Activated T-cell treated with anti-CD3 and anti-CD28 coated beads for 24 hours (primary cell): ENCODE results near the gene CENPP.
"Not testable (repeated sequence)": the region's sequence is repeated elsewhere in the genome, so short reads cannot be mapped to it uniquely, and the experiment has no call there.

Experiments
- DNase-seq: peaks from one replicate; pipeline ENCODE4 v3.0.0-alpha.2; 2020; ENCODE audit warnings: low read depth

Gene CENPP

DNA sequence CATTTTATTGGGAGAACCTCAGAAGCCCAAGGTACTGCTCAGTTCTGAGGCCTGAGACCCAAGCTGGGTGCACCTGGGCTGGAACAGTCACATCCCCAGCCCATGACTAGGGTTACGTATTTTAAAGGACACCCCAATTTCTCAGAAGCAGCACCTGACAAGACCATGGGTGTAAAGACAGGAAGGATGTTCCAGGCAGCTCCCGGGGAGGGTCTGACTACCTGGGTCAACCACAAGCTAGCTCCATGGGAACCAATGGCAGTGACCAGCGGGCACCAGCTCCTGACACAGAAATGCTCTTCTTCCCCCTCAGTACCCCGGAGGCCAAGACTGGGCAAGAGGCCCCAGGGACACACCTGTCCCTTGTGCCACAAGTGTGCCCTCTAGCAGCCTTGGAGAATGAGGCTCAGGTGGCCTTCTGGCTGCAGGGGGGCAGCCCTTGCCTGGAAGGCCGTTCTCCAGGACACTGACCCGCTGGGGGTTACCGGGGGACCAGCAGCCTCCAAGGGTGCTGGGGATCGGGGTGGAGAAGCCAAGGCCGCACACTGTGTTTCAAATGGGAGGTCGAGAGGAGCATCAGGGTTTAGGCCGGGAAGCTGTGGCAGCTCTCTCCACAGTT lies 291.6 kb downstream of the CENPP start:
- DNase-seq: no peak

DNA sequence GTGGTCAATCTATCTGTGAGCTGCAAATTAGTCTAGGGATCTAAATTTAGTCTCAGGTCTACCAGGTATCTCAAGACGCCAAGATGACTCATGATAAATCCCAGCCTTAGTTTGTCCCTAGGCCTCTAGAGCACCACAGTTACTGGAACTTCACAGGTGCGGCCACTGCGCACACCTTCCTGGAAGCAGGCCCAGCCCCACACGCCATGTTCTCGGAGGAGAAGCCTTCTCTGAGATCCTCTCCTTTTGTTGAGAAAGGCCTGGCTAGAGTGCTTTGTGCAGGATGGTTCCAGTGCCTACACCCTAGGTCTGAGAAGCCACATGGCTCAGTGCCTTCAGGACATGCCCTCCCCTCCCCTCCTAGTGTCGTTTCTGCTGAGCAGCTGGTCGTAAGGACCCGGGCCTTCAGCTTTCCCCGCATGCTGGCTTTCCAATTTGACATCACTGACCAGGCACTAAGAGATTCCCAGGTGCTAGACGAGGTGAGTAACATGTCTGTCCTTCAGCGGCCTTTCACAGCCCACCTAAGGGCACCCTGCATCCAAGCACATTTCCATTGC lies 292.3 kb downstream of the CENPP start:
- DNase-seq: no peak

DNA sequence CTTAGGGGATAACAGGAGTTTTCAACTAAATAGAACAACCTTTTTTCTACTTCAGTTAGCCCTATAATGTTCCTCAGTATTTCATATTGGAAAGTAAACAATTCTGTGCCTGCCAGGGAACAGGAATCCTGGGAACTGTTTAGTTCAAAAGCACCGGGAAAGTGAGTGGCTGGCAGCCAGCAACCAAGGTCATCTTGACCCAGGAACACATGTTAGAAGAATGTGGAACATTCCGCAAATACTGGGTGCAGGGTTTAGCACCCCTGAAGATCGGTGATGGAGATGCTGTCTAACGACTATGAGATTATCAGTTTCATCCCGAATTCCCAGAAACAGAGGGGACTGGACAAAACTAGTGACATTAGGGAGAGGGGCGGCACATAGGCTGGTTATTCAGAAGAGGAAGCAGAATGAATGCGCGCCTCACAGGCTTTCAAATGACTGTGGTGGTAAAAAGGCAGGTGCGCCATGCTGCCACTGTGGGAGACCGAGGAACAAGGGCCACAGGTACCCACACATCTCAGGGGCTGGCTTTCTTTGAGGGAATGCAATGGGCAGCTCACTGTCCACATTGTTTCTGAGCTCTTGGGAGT lies 293.0 kb downstream of the CENPP start:
- no peak for DNase-seq

DNA sequence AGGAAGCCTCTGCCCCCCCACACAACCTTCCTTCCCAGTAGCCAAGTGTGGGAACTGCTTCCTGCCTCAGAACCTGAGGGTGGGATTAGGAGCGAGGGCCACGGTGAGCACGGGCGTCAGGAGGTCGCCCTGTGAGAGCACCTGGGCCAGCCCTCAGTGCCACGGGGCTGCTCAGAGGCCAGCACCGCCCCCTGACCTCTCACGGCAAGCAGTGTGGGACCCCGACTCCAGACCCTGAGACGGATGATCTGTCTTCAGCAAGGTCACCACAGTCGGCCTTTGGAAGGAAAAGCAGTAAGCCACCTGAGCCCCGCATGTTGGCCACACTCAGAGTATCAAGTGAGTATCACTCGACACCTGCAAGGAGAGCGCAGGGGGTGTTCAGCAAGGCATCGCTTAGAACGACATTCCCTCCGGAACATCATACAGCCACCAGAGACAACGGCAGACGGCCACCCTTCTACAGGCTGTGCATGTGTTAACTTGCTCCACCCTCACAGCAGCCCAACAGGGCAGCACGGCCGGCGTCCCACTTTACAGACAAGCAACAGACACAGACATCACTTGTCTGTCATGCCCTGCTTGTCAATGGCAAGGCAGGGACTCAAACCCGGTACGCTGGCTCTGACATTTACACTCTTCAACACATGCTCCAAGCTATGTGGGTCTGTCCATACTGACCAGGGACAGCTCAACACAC lies 294.0 kb downstream of the CENPP start:
- DNase-seq: no peak

DNA sequence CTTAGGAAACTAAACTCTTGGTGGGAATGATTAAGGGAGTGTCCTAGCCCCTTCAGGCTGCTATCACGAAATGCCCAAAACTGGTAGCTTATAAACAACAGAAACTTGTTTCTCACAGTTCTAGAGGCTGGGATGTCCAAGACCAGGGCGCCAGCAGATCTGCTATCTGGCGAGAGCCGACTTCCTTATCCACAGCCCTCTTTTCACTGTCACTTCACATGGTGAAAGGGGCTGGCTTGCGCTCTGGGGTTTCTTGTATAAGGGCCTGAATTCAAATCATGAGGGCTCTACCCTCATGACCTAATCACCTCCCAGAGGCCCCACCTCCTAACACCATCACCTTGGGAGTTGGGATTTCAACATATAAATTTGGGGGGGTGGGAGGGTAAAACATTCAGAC lies 295.1 kb downstream of the CENPP start:
- no peak for DNase-seq

DNA sequence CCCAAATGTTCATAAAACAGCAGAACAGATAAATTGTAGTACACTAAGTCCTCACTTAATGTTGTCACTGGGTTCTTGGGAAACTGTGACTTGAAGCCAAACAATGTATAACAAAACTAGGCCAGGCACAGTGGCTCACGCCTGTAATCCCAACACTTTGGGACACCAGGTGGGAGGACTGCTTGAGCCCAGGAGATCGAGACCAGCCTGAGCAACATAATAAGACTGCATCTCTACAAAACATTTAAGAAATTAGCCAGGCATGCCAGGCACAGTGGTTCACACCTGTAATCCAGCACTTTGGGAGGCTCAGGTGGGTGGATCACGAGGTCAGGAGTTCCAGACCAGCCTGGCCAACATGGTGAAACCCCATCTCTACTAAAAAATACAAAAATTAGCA lies 298.2 kb downstream of the CENPP start:
- DNase-seq: not testable (repeated sequence)

DNA sequence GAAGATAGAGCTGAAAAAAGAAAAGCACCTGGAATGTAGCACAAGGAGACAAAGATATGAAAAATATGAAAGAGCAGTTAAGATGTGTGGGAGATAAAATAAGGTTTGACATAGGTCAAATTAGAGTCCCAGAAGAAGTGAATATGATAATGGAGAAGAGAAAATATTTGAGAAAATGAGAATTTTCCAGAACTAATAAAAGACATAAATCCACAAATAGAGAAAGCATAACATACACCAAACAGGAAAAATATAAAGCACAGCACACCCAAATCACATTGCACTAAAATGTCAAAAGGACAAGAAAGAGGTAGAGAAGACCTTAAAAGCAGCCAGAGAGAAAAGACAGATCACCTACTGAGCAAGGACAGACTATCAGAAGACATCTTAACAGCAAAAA lies 300.7 kb downstream of the CENPP start:
- no peak for DNase-seq

DNA sequence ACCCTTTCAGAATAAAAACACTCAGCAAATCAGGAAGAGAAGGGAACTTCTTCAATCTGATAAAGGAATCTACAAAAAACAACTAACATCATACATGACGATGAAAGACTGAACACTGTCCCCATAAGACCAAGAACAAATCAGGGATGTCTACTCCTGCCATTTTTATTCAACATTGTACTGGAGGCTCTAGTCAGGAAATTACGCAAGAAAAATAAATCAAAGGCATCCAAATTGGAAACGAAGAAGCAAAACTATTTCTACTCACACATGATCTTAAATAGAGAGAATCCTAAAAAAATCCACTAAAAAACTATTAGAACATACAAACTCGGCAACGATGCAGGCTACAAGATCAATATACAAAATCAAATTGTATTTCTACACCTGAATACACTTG lies 301.9 kb downstream of the CENPP start:
- DNase-seq: no peak

DNA sequence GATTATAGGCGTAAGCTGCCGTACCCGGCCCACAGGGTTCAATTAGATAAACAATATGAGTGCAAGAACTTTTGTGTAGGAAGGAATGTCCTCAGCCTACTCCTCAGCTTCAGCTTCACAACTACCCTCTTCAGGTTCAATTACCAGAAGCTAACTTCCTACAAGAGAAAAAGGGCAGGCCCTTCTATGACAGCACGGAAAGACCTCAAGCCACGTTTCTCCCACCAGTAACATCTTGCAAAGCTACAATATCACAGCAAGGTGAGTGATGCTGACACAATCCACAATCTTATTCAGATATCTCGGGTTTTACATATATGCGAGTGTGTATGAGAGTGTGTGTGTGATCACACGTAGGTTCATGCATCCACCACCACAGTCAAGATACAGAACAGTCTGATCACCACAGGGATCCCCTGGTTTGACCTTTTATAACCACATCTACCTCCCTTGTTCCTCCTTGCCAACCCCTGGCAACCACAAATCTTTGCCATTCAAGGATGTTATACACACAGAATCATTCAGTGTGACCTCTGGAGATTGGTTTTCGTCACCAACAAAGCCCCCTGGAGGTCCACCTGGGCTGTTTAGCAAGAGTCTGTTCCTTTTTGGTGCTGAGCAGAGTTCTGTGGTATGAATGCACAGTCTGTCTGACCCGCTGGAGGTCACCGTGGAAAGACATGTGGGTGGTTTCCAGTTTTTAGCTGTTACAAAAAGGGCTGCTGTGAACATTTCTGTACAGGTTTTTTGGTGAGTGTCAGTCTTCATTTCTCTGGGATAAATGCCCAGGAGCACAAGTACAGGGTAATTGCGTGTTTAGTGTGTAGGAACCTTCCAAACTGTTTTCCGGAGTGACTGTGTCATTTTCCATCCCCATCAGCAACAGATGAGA lies 305.9 kb downstream of the CENPP start:
- DNase-seq: no peak

DNA sequence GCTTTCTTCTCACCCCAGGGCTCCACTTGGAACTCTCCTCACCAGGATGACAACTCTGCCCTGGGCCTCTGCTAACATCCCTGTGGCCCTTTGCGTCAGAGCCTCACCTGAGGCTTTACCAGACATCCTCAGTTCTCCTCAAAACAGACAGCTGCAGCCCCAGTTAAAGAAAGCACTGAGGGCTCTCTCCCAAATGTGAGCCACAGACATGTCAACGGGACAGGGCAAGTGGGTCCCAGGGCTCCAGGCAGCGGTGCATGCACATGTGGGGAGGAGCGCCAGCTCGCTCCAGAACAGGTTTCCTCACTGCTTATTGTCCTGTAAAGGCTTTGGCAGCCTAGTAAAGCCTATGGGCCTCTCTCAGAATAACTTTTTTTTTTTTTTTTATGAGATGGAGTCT lies 306.9 kb downstream of the CENPP start:
- DNase-seq: no peak

DNA sequence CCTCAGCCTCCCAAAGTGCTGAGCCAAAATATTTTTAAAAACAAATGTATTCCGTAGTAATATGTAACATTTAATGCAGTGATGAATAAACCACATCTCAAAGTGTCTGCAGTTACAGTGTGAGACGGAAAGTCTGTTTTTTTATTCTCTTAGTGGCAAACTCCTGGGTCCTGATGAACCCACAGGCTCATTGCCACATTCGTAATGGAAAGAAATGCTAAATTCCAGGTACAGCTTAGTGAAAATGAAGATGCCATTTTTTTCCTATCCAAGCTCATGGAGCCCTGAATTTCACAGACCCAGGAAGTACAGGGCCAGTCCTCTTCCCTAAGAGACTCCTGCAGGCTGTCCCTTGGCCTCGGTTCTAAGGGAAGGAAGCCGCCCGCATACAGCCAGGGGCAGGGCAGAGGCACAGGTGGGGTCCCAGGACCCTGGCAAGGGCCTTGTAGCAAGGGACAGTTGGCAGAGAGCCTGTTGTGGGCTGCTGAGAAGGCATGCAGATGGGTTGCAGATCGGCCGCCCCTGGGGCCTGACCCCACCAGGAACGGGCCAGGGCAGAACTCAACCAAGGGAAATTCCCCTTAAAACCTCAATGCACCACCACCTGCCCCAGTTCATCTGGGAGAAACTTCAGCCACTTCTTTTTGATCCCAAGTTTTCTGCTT lies 308.0 kb downstream of the CENPP start:
- DNase-seq: no peak

DNA sequence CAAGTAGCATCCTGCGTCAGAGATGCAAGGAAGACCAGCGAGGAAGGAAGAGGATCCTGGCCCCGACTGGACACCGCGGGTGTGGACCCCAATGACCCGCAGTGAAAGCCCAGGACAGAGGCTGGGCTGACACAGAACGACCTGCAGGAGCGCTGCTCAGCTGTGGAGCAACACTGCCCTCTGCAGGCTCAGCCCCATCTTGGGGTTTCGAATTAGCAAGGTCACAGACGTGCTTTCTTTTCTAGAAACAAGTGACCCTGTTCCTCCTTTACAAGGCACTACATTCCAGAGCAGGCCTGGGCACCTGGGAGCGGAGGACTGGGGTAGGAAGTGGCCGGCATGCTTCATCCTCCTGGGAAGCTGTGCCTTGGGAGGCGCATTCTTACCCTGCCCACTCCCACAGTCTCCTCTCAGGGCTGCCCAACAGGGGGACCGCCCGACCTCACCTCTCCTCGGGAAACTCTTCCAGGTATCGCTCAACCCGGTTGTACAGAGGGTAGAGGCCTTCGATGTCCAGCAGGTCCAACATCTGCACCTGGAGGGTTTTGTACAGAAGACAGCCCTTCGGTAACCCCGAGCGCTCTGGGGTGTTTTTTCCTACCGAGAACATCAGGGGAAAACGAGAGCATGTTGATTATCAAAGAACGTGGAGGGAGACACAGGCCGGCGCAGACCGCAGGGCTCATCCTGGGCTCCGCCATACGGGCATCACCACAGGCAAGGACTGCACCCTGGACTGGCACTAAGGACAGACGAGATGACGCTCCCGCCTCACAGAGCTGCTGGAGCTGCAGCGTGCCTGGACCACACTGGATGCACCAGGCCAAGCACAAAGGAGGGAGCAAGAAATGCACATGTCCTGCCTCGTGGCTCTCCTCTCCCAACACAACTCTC lies 309.2 kb downstream of the CENPP start:
- DNase-seq: peak; percentile 45

DNA sequence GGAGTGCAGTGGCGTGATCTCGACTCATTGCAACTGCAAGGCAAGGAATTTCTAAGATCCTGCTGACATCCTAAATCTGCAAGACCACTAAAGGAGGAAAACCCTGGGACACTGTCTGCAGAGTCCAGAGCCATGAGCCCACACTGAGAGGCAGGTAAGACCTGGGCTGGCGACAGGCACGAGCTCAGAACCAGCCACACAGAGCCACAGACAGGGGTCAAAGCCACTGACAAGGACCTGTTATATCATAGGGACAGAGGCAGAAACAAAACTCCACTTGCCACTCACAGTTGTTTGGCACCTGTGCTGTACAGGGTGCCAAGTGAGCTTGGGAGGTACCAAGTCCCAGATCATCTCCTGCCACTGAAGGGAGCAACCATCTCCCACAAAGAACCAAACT lies 310.0 kb downstream of the CENPP start:
- DNase-seq: no peak

DNA sequence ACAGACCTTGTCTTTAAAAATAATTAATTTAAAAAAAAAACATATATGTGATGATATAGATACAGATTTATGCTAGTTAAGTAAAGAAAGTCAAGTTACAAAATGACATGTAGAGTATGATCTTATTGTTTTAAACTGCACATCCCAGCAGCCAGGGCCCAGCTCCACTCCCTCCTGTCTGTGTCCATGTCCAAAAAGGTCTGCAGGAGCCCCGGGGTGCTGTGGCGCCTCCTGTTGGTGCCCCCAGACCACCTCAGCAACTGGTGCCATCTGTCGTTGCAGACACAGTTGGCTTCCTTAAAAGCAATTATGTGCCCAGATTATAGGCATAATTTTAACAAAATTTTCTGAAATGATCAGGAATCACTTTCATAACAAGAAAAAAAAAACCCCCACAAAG lies 310.9 kb downstream of the CENPP start:
- no peak for DNase-seq

DNA sequence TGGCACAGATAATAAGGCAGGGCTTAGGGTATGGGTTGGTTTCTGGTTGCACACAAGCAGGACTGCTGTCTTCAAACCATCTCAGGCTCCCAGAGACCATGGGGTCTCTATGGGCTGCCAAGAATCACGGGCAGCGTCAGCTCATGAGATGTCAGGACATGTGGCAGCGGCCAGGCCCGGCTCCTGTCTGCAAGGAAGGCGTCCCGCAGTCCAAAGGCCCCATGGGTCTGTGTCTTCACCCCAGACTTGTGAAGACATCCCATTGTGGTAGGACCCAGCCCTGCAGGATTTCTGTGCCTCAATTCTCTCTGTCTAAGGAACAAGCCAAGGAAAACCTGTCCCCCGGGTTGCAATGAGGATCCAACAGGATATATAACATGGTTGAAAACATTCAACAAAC lies 311.6 kb downstream of the CENPP start:
- DNase-seq: no peak

DNA sequence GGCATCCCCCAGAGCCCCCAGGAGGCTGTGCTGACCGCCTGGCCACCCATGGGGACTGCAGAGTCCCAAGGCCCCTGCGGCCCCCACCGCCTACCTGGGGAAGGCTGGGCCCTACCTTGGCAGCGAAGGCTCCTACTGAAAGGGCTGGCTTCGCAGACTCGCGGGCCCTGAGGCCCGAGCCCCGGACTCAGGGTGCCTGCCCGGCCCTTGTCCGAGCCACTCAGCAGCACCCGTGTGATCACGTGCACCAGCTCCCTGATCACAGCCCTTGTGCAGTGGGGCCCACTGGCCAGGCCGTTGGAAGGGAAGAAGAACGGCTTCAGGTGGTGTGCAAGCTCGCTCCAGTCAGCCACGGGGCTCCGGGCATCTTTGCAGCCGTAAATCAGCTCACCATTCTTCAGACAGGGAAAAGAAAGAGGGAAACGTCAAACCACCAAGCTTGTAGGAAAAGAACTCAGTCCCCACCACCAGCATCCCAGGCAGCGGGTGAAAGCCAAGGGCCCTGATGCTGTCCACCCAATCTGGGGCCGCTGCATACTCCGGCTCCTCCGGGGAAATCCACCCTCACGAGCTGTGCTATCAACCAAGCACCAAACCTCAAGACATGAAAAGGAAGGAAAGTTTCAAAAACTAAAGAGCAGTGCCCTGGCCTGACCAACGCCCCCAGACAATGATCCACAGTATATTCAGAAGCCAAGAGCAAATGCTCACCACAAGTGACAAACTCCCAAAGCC lies 312.3 kb downstream of the CENPP start:
- DNase-seq: no peak

DNA sequence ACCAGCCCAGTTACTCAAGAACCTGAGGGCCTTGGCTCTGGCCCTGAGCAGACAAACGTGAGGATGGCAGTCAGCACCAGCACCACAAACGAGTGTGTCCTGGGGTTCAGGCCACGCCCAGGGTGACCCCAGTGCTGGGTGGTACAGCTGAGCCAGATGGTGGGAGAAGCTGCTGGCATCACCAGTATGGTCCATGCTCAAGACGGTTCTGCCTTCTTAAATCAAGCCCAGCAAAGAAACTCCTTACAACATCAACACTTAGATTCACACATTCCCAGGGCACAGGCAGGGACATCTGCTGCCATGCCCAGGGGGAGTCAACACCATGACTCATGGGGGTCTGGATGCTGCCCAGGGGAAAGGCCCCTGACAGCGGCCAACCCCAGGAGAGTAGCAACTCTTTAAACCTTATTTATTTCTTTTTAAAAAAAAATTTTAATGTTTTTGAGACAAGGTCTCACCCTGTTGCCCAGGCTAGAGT lies 312.9 kb downstream of the CENPP start:
- no peak for DNase-seq

DNA sequence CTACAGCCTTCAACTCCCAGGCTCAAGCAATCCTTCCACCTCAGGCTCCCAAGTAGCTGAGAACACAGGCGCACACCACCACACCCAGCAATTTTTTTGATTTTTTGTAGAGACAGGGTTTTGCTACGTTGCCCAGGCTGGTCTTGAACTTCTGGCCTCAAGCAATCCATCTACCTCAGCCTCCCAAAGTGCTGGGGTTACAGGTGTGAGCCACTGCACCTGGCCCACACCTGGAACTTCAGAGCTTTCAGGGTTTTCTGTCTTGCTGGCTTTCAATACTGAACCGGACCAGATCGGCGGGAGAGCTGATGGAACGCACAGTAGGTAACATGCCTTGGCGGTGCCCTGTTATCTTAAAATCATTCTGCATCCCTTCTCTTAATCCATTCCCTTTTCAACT lies 313.4 kb downstream of the CENPP start:
- DNase-seq: no peak

DNA sequence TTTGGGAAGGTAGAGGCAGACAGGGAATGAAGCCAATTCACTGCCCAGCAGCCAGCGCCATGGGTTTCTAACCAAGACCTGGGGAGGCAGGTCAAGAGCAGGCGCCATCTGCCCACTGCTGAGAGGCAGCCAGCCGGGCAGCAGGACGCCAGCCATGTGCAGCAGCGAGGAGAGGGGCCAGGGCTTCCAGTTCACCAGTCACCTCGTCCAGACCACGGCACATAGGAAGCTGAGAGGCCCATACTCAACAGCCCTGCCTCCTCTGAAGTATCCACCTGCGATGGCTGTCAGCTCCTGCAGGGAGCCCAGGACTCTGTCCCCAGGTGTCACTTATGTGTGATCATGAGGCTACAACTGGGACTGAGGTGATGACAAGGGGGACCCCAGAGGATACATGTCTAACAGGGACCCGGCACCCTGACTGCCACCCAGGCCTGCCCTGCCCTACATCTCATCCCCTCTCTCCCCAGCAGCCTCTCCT lies 314.1 kb downstream of the CENPP start:
- no peak for DNase-seq
